ENCODE measurements around the gene HLA-DQB1.
"Not testable (repeated sequence)": the region's sequence is repeated elsewhere in the genome, so short reads cannot be mapped to it uniquely, and the experiment has no call there.

HLA-DQB1 gene

GRCh38 chr6:32680055-32680454 lies 13.6 kb upstream of the HLA-DQB1 start:
- Histone ChIP-seq H3K9ac (ENCODE audit: low read length) (no peak overlapping the region), H3K36me3 (ENCODE audit: insufficient read depth, low read length) (no peaks in the 10 kb centered on the region)

GRCh38 chr6:32679492-32679891 lies 13.0 kb upstream of the HLA-DQB1 start:
- no peak overlapping the region for H3K27ac ChIP-seq (ENCODE audit: low read depth, low read length)
- no peaks in the 10 kb centered on the region for H3K27me3 ChIP-seq (ENCODE audit: control insufficient read depth in 1 of 2, insufficient read depth in 2 of 2, low read length in 2 of 2)
- no peaks in the 10 kb centered on the region for H3K4me1 ChIP-seq (ENCODE audit: insufficient read depth, low read length)
- H3K4me3 ChIP-seq (ENCODE audit: low read depth in 1 of 2, low read length in 2 of 2): no peak overlapping the region
- no peak overlapping the region for H3K9ac ChIP-seq (ENCODE audit: low read length)
- H3K36me3 ChIP-seq (ENCODE audit: insufficient read depth, low read length): no peaks in the 10 kb centered on the region
- no peaks in the 10 kb centered on the region for H3K9me3 ChIP-seq (ENCODE audit: low read length)

More at GRCh38 chr6:32680055-32680454, 13.6 kb upstream of the HLA-DQB1 start:
- H3K27ac ChIP-seq (ENCODE audit: low read depth, low read length): no peak overlapping the region
- H3K27me3 ChIP-seq (ENCODE audit: control insufficient read depth in 1 of 2, insufficient read depth in 2 of 2, low read length in 2 of 2): no peaks in the 10 kb centered on the region
- no peak overlapping the region for H3K4me3 ChIP-seq (ENCODE audit: low read depth in 1 of 2, low read length in 2 of 2)
- no peaks in the 10 kb centered on the region for H3K9me3 ChIP-seq (ENCODE audit: low read length)
- no peaks in the 10 kb centered on the region for H3K4me1 ChIP-seq (ENCODE audit: insufficient read depth, low read length)

GRCh38 chr6:32674123-32674522 lies 7.7 kb upstream of the HLA-DQB1 start:
- not testable (repeated sequence) for H3K27me3 ChIP-seq (ENCODE audit: control insufficient read depth in 1 of 2, insufficient read depth in 2 of 2, low read length in 2 of 2); H3K4me1 ChIP-seq (ENCODE audit: insufficient read depth, low read length); H3K27ac ChIP-seq (ENCODE audit: low read depth, low read length); H3K9me3 ChIP-seq (ENCODE audit: low read length); H3K4me3 ChIP-seq (ENCODE audit: low read depth in 1 of 2, low read length in 2 of 2); H3K9ac ChIP-seq (ENCODE audit: low read length); H3K36me3 ChIP-seq (ENCODE audit: insufficient read depth, low read length)

- not testable (repeated sequence) for H3K9ac ChIP-seq (ENCODE audit: low read length); H3K36me3 ChIP-seq (ENCODE audit: insufficient read depth, low read length); H3K9me3 ChIP-seq (ENCODE audit: low read length); H3K27ac ChIP-seq (ENCODE audit: low read depth, low read length); H3K27me3 ChIP-seq (ENCODE audit: control insufficient read depth in 1 of 2, insufficient read depth in 2 of 2, low read length in 2 of 2); H3K4me1 ChIP-seq (ENCODE audit: insufficient read depth, low read length); H3K4me3 ChIP-seq (ENCODE audit: low read depth in 1 of 2, low read length in 2 of 2)
Observed at GRCh38 chr6:32671908-32672307, 5.5 kb upstream of the HLA-DQB1 start.

- H3K4me3 ChIP-seq (ENCODE audit: low read depth in 1 of 2, low read length in 2 of 2): no peak overlapping the region
- no peak overlapping the region for H3K9ac ChIP-seq (ENCODE audit: low read length)
- no peaks in the 10 kb centered on the region for H3K4me1 ChIP-seq (ENCODE audit: insufficient read depth, low read length)
- no peaks in the 10 kb centered on the region for H3K36me3 ChIP-seq (ENCODE audit: insufficient read depth, low read length)
- H3K27me3 ChIP-seq (ENCODE audit: control insufficient read depth in 1 of 2, insufficient read depth in 2 of 2, low read length in 2 of 2): no peaks in the 10 kb centered on the region
- H3K27ac ChIP-seq (ENCODE audit: low read depth, low read length): no peak overlapping the region
- H3K9me3 ChIP-seq (ENCODE audit: low read length): no peaks in the 10 kb centered on the region
Observed at GRCh38 chr6:32669893-32670292, 3.4 kb upstream of the HLA-DQB1 start.

- no peak overlapping the region for H3K4me3 ChIP-seq (ENCODE audit: low read depth in 1 of 2, low read length in 2 of 2)
- H3K27ac ChIP-seq (ENCODE audit: low read depth, low read length): no peak overlapping the region
Observed at GRCh38 chr6:32669240-32669639, 2.8 kb upstream of the HLA-DQB1 start.

GRCh38 chr6:32668226-32668747 lies 1.8 kb upstream of the HLA-DQB1 start:
- H3K36me3 ChIP-seq (ENCODE audit: insufficient read depth, low read length): no peaks in the 10 kb centered on the region
- H3K4me1 ChIP-seq (ENCODE audit: insufficient read depth, low read length): no peaks in the 10 kb centered on the region
- H3K27me3 ChIP-seq (ENCODE audit: control insufficient read depth in 1 of 2, insufficient read depth in 2 of 2, low read length in 2 of 2): no peaks in the 10 kb centered on the region
- no peak overlapping the region for H3K4me3 ChIP-seq (ENCODE audit: low read depth in 1 of 2, low read length in 2 of 2)
- no peak overlapping the region for H3K9ac ChIP-seq (ENCODE audit: low read length)
- H3K27ac ChIP-seq (ENCODE audit: low read depth, low read length): no peak overlapping the region
- no peaks in the 10 kb centered on the region for H3K9me3 ChIP-seq (ENCODE audit: low read length)

More at GRCh38 chr6:32669240-32669639, 2.8 kb upstream of the HLA-DQB1 start:
- H3K36me3 ChIP-seq (ENCODE audit: insufficient read depth, low read length): no peaks in the 10 kb centered on the region
- no peak overlapping the region for H3K9ac ChIP-seq (ENCODE audit: low read length)
- H3K9me3 ChIP-seq (ENCODE audit: low read length): no peaks in the 10 kb centered on the region
- H3K4me1 ChIP-seq (ENCODE audit: insufficient read depth, low read length): no peaks in the 10 kb centered on the region
- H3K27me3 ChIP-seq (ENCODE audit: control insufficient read depth in 1 of 2, insufficient read depth in 2 of 2, low read length in 2 of 2): no peaks in the 10 kb centered on the region

GRCh38 chr6:32665661-32666060 lies 796 bp downstream of the HLA-DQB1 start:
- no peak overlapping the region for H3K4me3 ChIP-seq (ENCODE audit: low read depth in 1 of 2, low read length in 2 of 2)
- no peaks in the 10 kb centered on the region for H3K27me3 ChIP-seq (ENCODE audit: control insufficient read depth in 1 of 2, insufficient read depth in 2 of 2, low read length in 2 of 2)
- no peaks in the 10 kb centered on the region for H3K36me3 ChIP-seq (ENCODE audit: insufficient read depth, low read length)
- no peaks in the 10 kb centered on the region for H3K9me3 ChIP-seq (ENCODE audit: low read length)
- no peak overlapping the region for H3K9ac ChIP-seq (ENCODE audit: low read length)
- no peak overlapping the region for H3K27ac ChIP-seq (ENCODE audit: low read depth, low read length)
- no peaks in the 10 kb centered on the region for H3K4me1 ChIP-seq (ENCODE audit: insufficient read depth, low read length)

GRCh38 chr6:32664827-32665362 lies 1.6 kb downstream of the HLA-DQB1 start:
- H3K27ac ChIP-seq (ENCODE audit: low read depth, low read length): no peak overlapping the region
- no peak overlapping the region for H3K4me3 ChIP-seq (ENCODE audit: low read depth in 1 of 2, low read length in 2 of 2)
- no peak overlapping the region for H3K9ac ChIP-seq (ENCODE audit: low read length)
- no peaks in the 10 kb centered on the region for H3K4me1 ChIP-seq (ENCODE audit: insufficient read depth, low read length)
- H3K27me3 ChIP-seq (ENCODE audit: control insufficient read depth in 1 of 2, insufficient read depth in 2 of 2, low read length in 2 of 2): no peaks in the 10 kb centered on the region
- H3K9me3 ChIP-seq (ENCODE audit: low read length): no peaks in the 10 kb centered on the region
- no peaks in the 10 kb centered on the region for H3K36me3 ChIP-seq (ENCODE audit: insufficient read depth, low read length)

GRCh38 chr6:32664354-32664753 lies 2.1 kb downstream of the HLA-DQB1 start:
- Histone ChIP-seq H3K4me1 (ENCODE audit: insufficient read depth, low read length) (no peaks in the 10 kb centered on the region), H3K27ac (ENCODE audit: low read depth, low read length) (no peak overlapping the region), H3K36me3 (ENCODE audit: insufficient read depth, low read length) (no peaks in the 10 kb centered on the region), H3K9ac (ENCODE audit: low read length) (no peak overlapping the region), H3K27me3 (ENCODE audit: control insufficient read depth in 1 of 2, insufficient read depth in 2 of 2, low read length in 2 of 2) (no peaks in the 10 kb centered on the region), H3K4me3 (ENCODE audit: low read depth in 1 of 2, low read length in 2 of 2) (no peak overlapping the region), H3K9me3 (ENCODE audit: low read length) (no peaks in the 10 kb centered on the region)

- Histone ChIP-seq H3K27ac (ENCODE audit: low read depth, low read length) (no peak overlapping the region), H3K27me3 (ENCODE audit: control insufficient read depth in 1 of 2, insufficient read depth in 2 of 2, low read length in 2 of 2) (no peaks in the 10 kb centered on the region), H3K36me3 (ENCODE audit: insufficient read depth, low read length) (no peaks in the 10 kb centered on the region)
Observed at GRCh38 chr6:32662836-32663235, 3.6 kb downstream of the HLA-DQB1 start.

GRCh38 chr6:32662099-32662498 lies 4.4 kb downstream of the HLA-DQB1 start:
- Histone ChIP-seq H3K4me1 (ENCODE audit: insufficient read depth, low read length) (no peaks in the 10 kb centered on the region), H3K27me3 (ENCODE audit: control insufficient read depth in 1 of 2, insufficient read depth in 2 of 2, low read length in 2 of 2) (no peaks in the 10 kb centered on the region), H3K9ac (ENCODE audit: low read length) (no peak overlapping the region), H3K4me3 (ENCODE audit: low read depth in 1 of 2, low read length in 2 of 2) (no peak overlapping the region), H3K27ac (ENCODE audit: low read depth, low read length) (no peak overlapping the region), H3K36me3 (ENCODE audit: insufficient read depth, low read length) (no peaks in the 10 kb centered on the region), H3K9me3 (ENCODE audit: low read length) (no peaks in the 10 kb centered on the region)

More at GRCh38 chr6:32662836-32663235, 3.6 kb downstream of the HLA-DQB1 start:
- no peaks in the 10 kb centered on the region for H3K9me3 ChIP-seq (ENCODE audit: low read length)
- no peaks in the 10 kb centered on the region for H3K4me1 ChIP-seq (ENCODE audit: insufficient read depth, low read length)
- no peak overlapping the region for H3K4me3 ChIP-seq (ENCODE audit: low read depth in 1 of 2, low read length in 2 of 2)
- H3K9ac ChIP-seq (ENCODE audit: low read length): no peak overlapping the region

All from muscle layer of colon (tissue), 2 donors.